Activated CD4-positive, alpha-beta T cell treated with anti-CD3 and anti-CD28 coated beads, Interleukin-2, amount 10 ng/mL, durations not matched to agents 24 days and 14 days (primary cell): ENCODE results near the gene PPP2R2D. TPM values are rescaled to one million over a fixed set of nuclear protein-coding genes. Genes with fewer than 3 reads are reported as not detected.
"Not testable (repeated sequence)": the region's sequence is repeated elsewhere in the genome, so short reads cannot be mapped to it uniquely, and the experiment has no call there.

Experiments used
- DNase-seq: peaks from one replicate; pipeline ENCODE4 v3.0.0; 2022
- H3K27ac Mint-ChIP-seq: one replicate; pipeline ENCODE4 v1.8.0; 2022; ENCODE audit warnings: mild to moderate bottlenecking, mixed read lengths
- H3K27me3 Mint-ChIP-seq: one replicate; pipeline ENCODE4 v1.8.0; 2022; ENCODE audit warnings: mixed read lengths
- H3K36me3 Mint-ChIP-seq: one replicate; pipeline ENCODE4 v1.8.0; 2022; ENCODE audit warnings: low read depth, mild to moderate bottlenecking, mixed read lengths
- H3K4me1 Mint-ChIP-seq: one replicate; pipeline ENCODE4 v1.8.0; 2021; ENCODE audit warnings: mixed read lengths
- H3K4me3 Mint-ChIP-seq: one replicate; pipeline ENCODE4 v1.8.0; 2022; ENCODE audit warnings: mild to moderate bottlenecking, moderate library complexity, mixed read lengths
- H3K9me3 Mint-ChIP-seq: one replicate; pipeline ENCODE4 v1.8.0; 2021; ENCODE audit warnings: mixed read lengths
- intact Hi-C: fragments of 100-400 bp; cut with micrococcal nuclease; formaldehyde crosslinking; loops from one replicate; pipeline ENCODE4 v1.15.1; 2023
- total RNA-seq: library from RNA; stranded (reverse); gene quantifications from 2 replicates; pipeline ENCODE4 v1.2.3, GENCODE V29; 2022

The PPP2R2D gene
- total RNA-seq, 1 donor from 2014 or later, result 36.2 TPM

DNA sequence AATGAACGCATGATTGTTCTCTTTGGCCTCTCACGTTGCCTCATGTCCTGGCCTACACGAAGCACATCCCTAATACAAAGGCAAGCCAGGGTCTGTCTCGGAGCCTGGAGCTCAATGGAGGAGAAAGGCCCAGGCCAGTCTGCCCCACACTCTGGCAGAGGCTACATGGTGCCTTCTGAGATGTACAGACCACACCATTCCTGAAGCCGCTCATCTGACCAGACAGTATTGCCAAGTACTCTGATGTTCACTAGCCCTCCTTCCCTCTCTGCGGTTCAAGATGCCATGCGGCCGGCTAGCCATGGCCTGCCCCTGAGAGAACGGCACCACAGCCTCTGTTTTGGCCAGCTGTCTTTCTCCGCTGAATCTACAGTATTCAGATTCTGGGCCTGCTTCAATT is 75.0 kb downstream of the PPP2R2D start:
- H3K27me3 Mint-ChIP-seq, result no peaks in the 10 kb centered on the region
- peaks cover 81% of the 10 kb centered on the region for H3K4me1 Mint-ChIP-seq
- DNase-seq, result no peak
- peak overlapping the region; percentile 60 for H3K4me3 Mint-ChIP-seq
- peak overlapping the region; percentile 64 for H3K27ac Mint-ChIP-seq
- H3K9me3 Mint-ChIP-seq, result no peaks in the 10 kb centered on the region
- peaks cover 67% of the 10 kb centered on the region for H3K36me3 Mint-ChIP-seq
- intact Hi-C loops, result no loop called here

DNA sequence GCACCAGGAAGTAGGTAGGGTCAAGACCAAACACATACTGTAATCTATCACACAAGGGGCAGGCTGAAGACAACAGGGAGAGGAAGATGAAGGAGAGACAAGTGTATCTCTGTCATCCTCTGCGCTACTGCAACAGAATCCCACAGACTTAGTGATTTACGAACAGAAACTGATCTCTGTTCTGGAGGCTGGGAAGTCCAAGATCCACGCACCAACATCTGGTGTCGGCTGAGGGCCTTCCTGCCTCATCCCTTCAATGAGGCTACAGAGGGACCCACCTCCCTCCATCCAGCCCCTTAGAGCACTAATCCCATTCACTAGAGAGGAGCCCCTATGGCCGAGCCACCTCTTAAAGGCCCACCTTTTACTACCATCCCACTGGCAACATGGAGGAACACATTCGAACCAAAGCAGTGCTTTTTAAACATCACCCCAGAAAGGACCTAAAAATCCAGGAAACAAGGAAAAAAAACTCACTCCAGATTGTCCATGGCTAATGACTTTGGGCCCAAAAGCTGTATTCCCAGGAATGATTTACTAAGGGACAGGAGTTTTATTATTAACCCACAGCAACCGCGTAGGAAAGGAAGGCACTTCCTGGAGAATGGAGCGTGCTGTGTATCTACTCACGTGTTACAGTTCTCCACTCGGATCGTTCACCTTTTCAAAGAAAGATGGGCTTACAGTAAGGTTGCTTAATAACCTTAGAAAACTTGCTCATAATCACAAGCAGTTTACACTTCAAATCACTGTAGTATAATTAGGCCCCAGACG is 76.7 kb downstream of the PPP2R2D start:
- intact Hi-C loops, result no loop called here
- H3K36me3 Mint-ChIP-seq, result peaks cover 57% of the 10 kb centered on the region
- peak overlapping the region; percentile 60 for H3K4me3 Mint-ChIP-seq
- peaks cover 72% of the 10 kb centered on the region for H3K4me1 Mint-ChIP-seq
- no peaks in the 10 kb centered on the region for H3K27me3 Mint-ChIP-seq
- no peak for DNase-seq
- peak overlapping the region; percentile 61 for H3K27ac Mint-ChIP-seq
- no peaks in the 10 kb centered on the region for H3K9me3 Mint-ChIP-seq

DNA sequence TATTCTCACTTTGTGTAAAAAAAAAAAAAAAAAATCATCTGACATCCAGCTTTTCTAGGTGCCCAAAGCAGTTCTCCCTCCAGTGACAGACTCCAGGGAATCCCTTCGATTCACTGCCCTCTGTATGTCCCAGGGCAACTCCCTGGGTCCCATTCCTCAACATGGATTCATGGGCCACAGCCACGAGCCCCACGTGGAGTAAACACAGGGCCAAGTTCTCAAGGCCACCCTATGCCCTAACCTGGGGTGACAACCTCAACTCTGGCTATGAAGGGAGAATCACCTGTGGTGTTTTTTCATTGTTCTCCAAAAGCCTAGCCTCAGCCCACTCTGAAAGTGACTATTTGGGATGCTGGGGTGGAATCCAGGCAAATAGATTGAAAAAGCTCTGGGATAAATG is 77.6 kb downstream of the PPP2R2D start:
- Mint-ChIP-seq H3K4me1 (peaks cover 67% of the 10 kb centered on the region), H3K36me3 (peaks cover 53% of the 10 kb centered on the region), H3K4me3 (peak overlapping the region; percentile 60), H3K9me3 (no peaks in the 10 kb centered on the region), H3K27ac (peak overlapping the region; percentile 5), H3K27me3 (peaks cover 6% of the 10 kb centered on the region)
- DNase-seq, result no peak
- intact Hi-C loops, result no loop called here

DNA sequence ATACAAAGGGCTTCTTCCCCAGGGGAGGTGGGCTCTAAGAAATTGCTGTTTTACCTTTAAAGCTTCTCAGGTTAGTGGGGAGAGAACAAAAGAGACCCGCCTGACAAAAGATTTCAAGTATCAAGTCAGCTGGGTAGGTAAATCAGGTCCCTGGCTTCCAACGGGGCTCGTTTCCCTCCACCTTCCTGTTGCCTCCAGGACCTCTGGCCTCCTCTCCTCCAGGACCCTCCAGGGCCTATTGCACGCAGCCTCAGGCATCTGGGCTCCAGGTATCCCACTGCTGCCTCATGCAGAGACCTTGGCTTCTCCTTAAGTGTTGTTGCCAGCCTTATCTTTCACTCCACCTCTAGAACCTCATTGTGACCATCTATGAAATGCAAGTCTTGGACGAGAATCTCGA is 78.0 kb downstream of the PPP2R2D start:
- peaks cover 53% of the 10 kb centered on the region for H3K36me3 Mint-ChIP-seq
- no peak overlapping the region for H3K27ac Mint-ChIP-seq
- DNase-seq, result no peak
- H3K4me3 Mint-ChIP-seq, result peak overlapping the region; percentile 90
- H3K9me3 Mint-ChIP-seq, result no peaks in the 10 kb centered on the region
- peaks cover 8% of the 10 kb centered on the region for H3K27me3 Mint-ChIP-seq
- intact Hi-C loops, result no loop called here
- peaks cover 62% of the 10 kb centered on the region for H3K4me1 Mint-ChIP-seq

DNA sequence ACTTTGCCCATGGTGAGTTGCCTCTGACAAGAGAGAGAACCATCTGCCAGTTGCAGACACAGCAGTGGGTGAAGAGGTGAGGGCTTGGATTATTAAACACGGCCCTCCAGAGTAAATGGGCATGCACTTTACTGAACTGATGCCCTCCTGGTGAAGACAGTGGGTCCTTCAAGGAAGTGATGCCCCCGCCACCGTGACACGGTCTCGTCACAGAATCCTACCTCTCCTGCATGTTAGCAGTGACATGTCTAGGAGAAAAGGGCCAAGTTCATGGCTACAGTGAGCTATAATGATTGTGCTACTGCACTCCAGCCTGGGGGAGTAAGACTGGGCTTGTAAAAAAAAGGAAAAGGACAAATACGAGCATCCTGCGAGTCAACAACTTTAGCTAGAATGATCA is 78.5 kb downstream of the PPP2R2D start:
- peaks cover 8% of the 10 kb centered on the region for H3K27me3 Mint-ChIP-seq
- H3K4me3 Mint-ChIP-seq, result peak overlapping the region; percentile 90
- H3K36me3 Mint-ChIP-seq, result peaks cover 50% of the 10 kb centered on the region
- intact Hi-C loops, result no loop called here
- H3K27ac Mint-ChIP-seq, result peak overlapping the region; percentile 69
- H3K9me3 Mint-ChIP-seq, result no peaks in the 10 kb centered on the region
- peaks cover 59% of the 10 kb centered on the region for H3K4me1 Mint-ChIP-seq
- DNase-seq, result no peak

DNA sequence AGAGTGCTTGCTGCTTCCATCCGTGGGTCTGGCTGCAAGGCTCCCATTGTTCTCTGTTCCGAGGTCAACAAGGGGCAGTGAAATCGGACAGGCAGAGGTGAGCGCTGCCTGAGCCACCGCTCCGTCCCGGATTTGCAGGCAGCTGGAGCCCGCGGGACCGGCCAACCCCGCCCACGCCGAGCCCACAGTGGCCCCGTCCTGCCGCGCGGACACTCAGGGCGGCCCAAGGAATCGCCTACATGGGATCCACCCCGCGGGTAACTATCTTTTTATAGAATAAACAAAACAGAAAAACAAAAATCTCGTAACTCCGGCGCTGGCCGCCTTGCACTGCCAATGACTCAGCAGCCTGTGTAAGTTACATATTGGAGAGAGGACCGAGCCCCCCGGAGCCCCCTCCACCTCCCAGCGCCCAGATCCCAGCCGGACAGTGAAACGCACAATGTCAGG is 79.0 kb downstream of the PPP2R2D start:
- Mint-ChIP-seq H3K36me3 (peaks cover 48% of the 10 kb centered on the region), H3K4me3 (peak overlapping the region; percentile 90), H3K4me1 (peaks cover 53% of the 10 kb centered on the region), H3K9me3 (no peaks in the 10 kb centered on the region), H3K27me3 (peaks cover 11% of the 10 kb centered on the region), H3K27ac (peak overlapping the region; percentile 79)
- DNase-seq, result peak; percentile 66
- intact Hi-C loops, result loop anchor here (5.0 kb wide), 1 partner anchor 472 kb away; no protein-coding TSS in a partner anchor

DNA sequence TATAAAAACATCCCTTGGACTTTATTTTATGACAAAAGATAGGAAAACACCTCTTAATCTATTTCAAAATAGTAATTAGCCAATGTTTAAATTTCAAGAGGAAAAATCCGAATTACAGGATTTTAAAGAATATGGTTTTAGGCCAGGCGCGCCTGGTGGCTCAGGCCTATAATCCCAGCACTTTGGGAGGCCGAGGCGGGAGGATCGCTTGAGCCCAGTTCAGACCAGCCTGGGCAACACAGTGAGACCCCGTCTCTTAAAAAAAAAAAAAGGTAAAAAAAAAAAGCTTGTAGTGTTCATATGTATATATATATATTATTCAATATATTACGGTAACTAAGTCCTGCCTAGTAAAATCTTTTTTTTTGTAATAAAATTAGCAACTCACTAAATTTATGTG is 79.5 kb downstream of the PPP2R2D start:
- Mint-ChIP-seq H3K9me3 (no peaks in the 10 kb centered on the region), H3K4me3 (peak overlapping the region; percentile 91), H3K27ac (peak overlapping the region; percentile 79), H3K27me3 (peaks cover 12% of the 10 kb centered on the region), H3K36me3 (peaks cover 45% of the 10 kb centered on the region), H3K4me1 (peaks cover 49% of the 10 kb centered on the region)
- intact Hi-C loops, result loop anchor here (5.0 kb wide), 1 partner anchor 472 kb away; no protein-coding TSS in a partner anchor
- no peak for DNase-seq

DNA sequence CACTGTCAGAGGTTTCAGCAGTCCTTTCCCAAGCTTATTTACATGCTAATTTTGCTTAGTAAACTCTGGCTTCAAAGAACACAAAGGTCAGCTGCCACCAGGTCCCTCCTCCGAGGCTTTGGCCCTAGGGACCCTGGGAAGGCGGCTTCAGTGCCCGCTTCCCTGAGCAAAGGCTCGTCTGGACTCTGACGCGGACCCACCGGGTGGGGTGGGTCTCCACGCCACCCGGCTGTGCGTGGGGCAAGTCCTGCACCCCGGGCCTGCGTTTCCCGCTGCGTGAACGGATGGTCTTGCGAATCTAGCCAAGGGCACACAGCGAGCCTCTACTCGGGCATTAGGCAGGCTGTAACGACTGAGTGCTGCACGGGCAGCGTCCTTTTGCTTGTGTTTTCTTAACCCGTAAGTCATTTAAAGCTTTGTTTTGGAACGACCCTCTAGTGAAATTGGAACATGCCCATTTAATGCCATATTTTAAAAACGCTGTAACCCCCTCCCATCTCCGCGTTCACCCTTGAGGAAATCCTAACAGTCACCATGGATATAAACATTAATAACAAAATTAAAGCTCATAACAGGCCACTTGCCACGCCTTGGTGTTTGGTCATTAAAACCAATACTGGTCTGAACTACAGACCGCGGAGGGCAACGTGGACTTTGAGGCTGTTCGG is 80.1 kb downstream of the PPP2R2D start:
- peak; percentile 75 for DNase-seq
- peak overlapping the region; percentile 73 for H3K27ac Mint-ChIP-seq
- H3K4me3 Mint-ChIP-seq, result peak overlapping the region; percentile 91
- peaks cover 2% of the 10 kb centered on the region for H3K9me3 Mint-ChIP-seq
- peaks cover 14% of the 10 kb centered on the region for H3K27me3 Mint-ChIP-seq
- H3K4me1 Mint-ChIP-seq, result peaks cover 43% of the 10 kb centered on the region
- intact Hi-C loops, result loop anchor here (1.0 to 5.0 kb wide), 3 partner anchors 9 to 471 kb away; no protein-coding TSS in a partner anchor
- H3K36me3 Mint-ChIP-seq, result peaks cover 42% of the 10 kb centered on the region

DNA sequence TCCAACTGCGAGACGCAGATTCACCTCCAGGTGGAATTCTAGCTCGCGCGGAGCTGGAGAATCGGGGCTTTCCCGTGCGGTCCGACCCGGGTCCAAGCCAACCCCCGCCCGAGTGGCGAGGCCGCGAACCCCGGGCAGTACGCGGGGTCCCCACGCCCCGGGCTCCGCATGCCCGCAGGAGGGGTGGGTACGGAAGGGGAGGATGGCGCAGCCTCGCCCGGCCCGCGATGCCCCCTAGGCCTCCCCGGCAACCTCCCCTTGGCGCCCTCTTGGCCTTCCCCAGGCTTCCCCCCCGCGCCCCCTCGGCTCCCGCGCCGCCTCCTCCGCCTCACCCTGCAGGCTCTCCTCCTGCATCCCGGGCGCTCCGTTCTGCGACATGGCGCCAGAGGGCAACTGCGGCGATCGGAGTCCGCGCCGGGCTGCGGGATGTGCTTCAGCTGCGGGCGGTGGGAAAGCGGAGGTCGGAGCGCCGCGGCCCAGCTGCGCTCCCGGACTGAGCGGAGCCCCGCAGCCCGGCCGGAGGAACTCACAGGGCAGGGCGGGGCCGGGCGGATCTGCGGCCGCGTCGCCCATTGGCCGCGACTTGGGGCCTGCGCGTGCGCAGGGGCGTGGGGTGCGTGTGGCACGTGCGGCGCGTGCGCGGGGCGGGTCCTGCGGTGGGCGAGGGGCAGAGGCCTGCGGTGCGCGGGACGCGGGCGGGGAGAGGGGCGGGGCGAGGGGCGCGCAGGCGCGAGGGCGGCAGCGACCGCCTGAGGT is 80.8 kb downstream of the PPP2R2D start, which contains the start of gene BNIP3:
Gene BNIP3 (minus strand): TSS at position 495 of the 756 bp plus-strand sequence. CDS start 117 bp downstream, at position 378.
- peaks cover 14% of the 10 kb centered on the region for H3K27me3 Mint-ChIP-seq
- peak; percentile 98 for DNase-seq
- peaks cover 35% of the 10 kb centered on the region for H3K36me3 Mint-ChIP-seq
- H3K4me3 Mint-ChIP-seq, result peak within 1 kb of the TSS; percentile 91
- H3K4me1 Mint-ChIP-seq, result peaks cover 36% of the 10 kb centered on the region
- peaks cover 3% of the 10 kb centered on the region for H3K9me3 Mint-ChIP-seq
- peak within 1 kb of the TSS; percentile 87 for H3K27ac Mint-ChIP-seq
- intact Hi-C loops, result loop anchor here (1.0 to 5.0 kb wide), 3 partner anchors 9 to 471 kb away; no protein-coding TSS in a partner anchor

DNA sequence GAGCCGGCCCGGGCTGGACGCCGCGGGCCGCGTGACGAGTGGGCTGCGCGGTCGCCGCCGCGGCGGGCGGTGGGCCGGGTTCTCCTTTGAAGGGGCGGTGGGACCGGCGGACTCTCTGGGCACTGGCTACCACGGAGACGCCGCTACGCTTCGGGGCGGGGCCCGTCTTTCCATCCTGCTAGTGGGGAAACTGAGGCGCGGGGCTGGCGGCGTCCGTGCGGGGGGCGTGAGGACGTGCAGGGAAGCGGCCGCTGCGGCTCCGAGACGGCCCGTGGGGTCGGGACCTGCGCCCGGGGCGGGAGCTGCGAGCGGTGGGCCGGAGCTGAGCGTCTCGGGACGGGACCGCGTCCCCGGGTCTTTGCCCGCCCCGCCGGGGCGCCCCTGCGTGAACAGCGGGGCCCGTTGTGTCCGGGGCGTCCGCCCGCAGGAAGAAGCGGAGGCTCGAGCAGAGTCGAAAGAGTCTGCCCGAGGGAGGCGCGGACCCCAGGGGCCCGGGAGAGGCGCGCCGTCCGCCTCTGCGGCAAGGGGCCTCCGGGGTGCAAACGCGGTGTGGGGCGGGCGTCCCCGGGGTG is 81.5 kb downstream of the PPP2R2D start:
- Mint-ChIP-seq H3K4me3 (peak overlapping the region; percentile 91), H3K27me3 (peaks cover 14% of the 10 kb centered on the region), H3K27ac (no peak overlapping the region), H3K9me3 (peaks cover 5% of the 10 kb centered on the region), H3K36me3 (peaks cover 30% of the 10 kb centered on the region), H3K4me1 (peaks cover 29% of the 10 kb centered on the region)
- DNase-seq, result no peak
- intact Hi-C loops, result loop anchor here (5.0 kb wide), 1 partner anchor 470 kb away; no protein-coding TSS in a partner anchor

DNA sequence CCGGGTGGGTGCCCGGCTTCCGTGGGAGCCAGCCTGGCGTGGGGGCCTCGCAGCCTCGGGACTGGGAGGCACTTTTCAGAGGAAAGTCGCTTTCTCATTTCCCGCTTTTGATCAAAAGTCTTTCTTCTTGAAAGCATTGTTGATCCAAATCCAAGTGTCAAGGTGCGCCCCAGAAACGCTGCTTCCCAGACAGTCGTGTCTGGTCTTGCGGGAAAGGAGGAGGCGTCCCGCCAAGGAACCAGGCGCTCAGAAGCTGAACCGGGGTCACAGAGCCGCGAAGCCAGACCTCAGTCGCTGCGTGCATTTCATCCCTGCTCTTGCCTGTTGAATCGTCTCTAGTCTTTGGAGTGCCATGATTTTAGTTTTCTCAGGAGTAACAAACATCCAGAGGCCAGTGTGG is 82.0 kb downstream of the PPP2R2D start:
- Mint-ChIP-seq H3K36me3 (peaks cover 24% of the 10 kb centered on the region), H3K9me3 (peaks cover 6% of the 10 kb centered on the region), H3K27me3 (peaks cover 14% of the 10 kb centered on the region), H3K4me1 (peaks cover 24% of the 10 kb centered on the region), H3K27ac (peak overlapping the region; percentile 77), H3K4me3 (peak overlapping the region; percentile 69)
- peak; percentile 65 for DNase-seq
- intact Hi-C loops, result loop anchor here (5.0 kb wide), 1 partner anchor 470 kb away; no protein-coding TSS in a partner anchor

DNA sequence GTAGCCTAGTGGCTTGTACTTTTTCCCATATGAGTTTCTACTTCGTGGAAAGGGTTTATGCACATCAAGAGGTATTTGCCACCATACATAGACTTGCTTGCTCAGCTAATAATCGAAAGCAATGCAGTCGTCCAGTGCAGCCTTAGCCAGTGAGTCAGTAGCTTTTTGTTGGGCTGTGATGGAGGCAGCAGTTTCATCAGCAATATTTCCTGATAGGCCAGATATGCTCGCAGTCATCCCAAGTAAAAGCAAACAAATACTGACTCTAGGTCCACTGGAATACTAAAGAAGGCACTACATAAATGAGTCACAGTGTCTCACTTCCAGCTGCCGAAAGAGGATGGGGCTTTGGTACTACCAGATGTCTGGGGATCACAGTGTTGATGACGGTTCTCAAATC is 83.0 kb downstream of the PPP2R2D start:
- peak overlapping the region; percentile 69 for H3K4me3 Mint-ChIP-seq
- H3K27me3 Mint-ChIP-seq, result peaks cover 14% of the 10 kb centered on the region
- peaks cover 16% of the 10 kb centered on the region for H3K4me1 Mint-ChIP-seq
- H3K9me3 Mint-ChIP-seq, result peaks cover 6% of the 10 kb centered on the region
- H3K27ac Mint-ChIP-seq, result no peak overlapping the region
- no peak for DNase-seq
- H3K36me3 Mint-ChIP-seq, result peaks cover 19% of the 10 kb centered on the region
- intact Hi-C loops, result loop anchor here (5.0 kb wide), 1 partner anchor 469 kb away; no protein-coding TSS in a partner anchor

DNA sequence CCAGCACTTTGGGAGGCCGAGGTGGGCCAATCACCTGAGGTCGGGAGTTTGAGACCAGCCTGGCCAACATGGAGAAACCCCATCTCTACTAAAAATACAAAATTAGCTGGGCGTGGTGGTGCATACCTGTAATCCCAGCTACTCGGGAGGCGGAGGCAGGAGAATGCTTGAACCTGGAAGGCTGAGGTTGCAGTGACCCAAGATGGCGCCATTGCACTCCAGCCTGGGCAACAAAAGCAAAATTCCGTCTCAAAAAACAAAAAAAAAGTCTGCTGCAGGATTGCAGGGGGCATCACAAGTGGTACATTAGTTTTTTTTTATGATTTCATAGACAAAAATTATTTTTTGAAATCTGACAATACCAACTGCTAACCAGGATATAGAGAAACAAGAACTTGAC is 86.0 kb downstream of the PPP2R2D start:
- H3K27ac Mint-ChIP-seq, H3K36me3 Mint-ChIP-seq, H3K9me3 Mint-ChIP-seq, H3K4me3 Mint-ChIP-seq, intact Hi-C loops, H3K4me1 Mint-ChIP-seq, DNase-seq: not testable (repeated sequence)
- H3K27me3 Mint-ChIP-seq, result peaks cover 16% of the 10 kb centered on the region
